Fibroblast of the aortic adventitia (primary cell): ENCODE measurements around the gene ELF5. TPM values are rescaled to one million over a fixed set of nuclear protein-coding genes. Genes with fewer than 3 reads are reported as not detected.
A peak's percentile ranks its signal among the peaks of the same experiment; 100 is the strongest.

Experiments used
- DNase-seq: peaks from one replicate; pipeline ENCODE4 v3.0.0-alpha.2; 2010; ENCODE audit warnings: low read depth
- H3K4me3 ChIP-seq: 2 replicates; pipeline ENCODE4 v1.5.1; 2011; ENCODE audit warnings: low read depth, mild to moderate bottlenecking, control low read depth, low read length, moderate library complexity
- total RNA-seq: library from RNA; depleted of rRNA; stranded (reverse); fragments of >200 nt; gene quantifications from 2 replicates; pipeline ENCODE4 v1.2.3, GENCODE V29; 2012; ENCODE audit warnings: low replicate concordance
- TF ChIP-seq, protein P1 (sequence below): IDR thresholded peaks from 2 replicates; pipeline ENCODE4 v1.5.1; 2011; ENCODE audit warnings: mild to moderate bottlenecking, low read length, control low read depth, inconsistent platforms; ENCODE audit not compliant: insufficient read depth

Gene ELF5
- total RNA-seq, 1 donor: not detected

DNA sequence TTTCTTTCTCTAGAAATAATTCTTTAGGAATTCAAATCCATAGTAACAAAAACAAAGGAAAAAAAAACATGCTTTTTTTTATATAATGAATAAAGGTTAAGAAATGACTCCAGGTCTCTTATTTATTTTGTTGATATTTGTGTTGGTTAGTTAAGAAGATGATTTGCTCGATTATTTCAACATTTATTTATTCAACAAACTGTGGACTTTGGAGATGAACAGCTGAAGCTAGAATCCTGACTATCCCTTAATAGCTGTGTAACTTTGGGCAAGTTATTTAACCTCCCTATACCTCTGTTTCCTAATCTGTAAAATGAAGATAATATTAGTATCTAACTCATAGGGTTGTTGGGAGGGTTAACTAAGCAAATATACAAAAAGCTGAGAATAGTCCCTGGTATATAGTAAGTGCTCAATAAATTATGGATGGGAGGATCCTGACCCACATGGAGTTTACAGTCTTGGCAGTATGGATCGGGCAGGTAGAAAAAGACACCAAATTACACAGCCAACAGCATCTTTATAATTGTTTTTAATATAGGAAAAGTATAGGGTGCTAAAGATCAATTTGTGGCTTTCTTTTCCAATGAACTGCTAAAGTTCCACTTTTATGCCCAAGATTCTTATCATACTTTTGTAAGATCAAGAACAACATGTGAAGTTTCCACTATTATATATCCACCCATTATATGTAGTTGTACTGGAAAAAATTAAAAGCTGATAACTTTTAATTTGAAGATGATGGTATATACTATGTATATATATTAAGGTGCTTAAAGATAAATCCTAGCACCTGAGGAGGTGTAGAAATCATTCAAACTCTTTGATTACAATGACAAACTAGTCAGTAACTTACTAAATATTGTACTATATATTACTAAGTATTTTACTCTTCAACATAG lies 76.1 kb downstream of the ELF5 start:
- no peak for DNase-seq
- H3K4me3 ChIP-seq: peak overlapping the region; percentile 92
- TF ChIP-seq, protein P1, sequence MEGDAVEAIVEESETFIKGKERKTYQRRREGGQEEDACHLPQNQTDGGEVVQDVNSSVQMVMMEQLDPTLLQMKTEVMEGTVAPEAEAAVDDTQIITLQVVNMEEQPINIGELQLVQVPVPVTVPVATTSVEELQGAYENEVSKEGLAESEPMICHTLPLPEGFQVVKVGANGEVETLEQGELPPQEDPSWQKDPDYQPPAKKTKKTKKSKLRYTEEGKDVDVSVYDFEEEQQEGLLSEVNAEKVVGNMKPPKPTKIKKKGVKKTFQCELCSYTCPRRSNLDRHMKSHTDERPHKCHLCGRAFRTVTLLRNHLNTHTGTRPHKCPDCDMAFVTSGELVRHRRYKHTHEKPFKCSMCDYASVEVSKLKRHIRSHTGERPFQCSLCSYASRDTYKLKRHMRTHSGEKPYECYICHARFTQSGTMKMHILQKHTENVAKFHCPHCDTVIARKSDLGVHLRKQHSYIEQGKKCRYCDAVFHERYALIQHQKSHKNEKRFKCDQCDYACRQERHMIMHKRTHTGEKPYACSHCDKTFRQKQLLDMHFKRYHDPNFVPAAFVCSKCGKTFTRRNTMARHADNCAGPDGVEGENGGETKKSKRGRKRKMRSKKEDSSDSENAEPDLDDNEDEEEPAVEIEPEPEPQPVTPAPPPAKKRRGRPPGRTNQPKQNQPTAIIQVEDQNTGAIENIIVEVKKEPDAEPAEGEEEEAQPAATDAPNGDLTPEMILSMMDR: no peak

DNA sequence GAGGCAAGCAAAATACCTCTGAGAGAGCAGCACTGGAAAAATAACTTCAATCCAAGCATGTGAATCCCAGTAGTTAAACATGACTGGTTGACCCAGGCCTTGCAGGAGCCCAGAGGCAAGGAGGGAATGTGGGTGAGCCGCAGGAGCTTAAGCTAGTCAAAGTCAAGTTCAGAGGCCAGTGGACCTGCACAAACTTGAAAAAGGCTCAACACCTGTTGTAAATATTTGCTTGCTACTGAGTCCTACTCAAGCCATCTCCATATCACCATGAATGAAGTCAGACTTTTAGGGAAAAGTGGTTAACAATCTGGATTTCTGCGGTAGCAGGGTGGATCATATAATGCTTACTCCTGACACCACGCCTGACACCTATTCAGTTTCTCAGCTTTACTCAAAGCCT lies 79.7 kb downstream of the ELF5 start:
- TF ChIP-seq, protein P1: no peak
- H3K4me3 ChIP-seq: no peak overlapping the region
- no peak for DNase-seq

DNA sequence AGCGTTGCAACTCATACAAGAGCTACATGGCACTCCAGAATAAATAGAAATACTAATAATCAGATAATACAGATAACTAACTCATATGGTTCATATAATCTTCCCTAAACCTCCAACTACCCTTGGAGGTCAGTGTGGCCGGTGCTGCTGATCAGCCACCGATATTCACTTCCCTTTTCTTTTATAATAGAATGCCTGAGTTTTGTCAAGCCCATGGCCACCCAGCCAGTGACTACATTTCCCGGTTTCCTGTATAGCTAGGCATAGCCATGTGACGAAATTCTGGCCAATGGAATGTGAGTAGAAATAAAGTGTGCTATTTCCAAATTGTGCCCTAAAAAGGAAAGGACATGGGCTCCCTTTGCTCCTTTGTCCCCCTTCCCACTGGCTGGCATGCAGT lies 80.8 kb downstream of the ELF5 start:
- H3K4me3 ChIP-seq: no peak overlapping the region
- no peak for DNase-seq
- TF ChIP-seq, protein P1: no peak

DNA sequence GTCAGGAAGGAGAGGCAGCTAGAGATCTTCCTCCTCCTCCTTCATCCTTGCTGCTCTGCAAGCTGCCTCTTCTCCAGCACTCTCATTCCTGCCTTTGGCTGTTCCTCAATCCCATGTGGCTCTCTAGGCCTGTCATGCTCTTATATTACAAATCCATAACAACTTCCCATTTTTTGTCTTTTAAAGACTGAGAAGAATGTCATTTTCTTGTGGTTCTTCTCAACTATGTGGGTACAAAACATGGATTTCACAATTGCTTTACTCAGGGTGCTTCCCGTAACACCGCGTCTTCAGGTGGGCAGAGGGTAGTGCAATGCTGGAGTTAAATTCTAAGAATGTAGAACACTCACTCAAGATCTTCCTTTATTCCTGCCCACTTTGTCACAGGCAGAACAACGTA lies 81.6 kb downstream of the ELF5 start:
- H3K4me3 ChIP-seq: no peak overlapping the region
- DNase-seq: no peak
- TF ChIP-seq, protein P1: no peak

Other genes with a start within 250 kb of the ELF5 start
- gene ABTB2, start 155.8 kb downstream of the ELF5 start, total RNA-seq: 0.82 and 1.7 TPM in 2 replicates
- 27.0 and 63.4 TPM in 2 replicates for gene CAT, start 74.9 kb downstream of the ELF5 start, total RNA-seq
- gene EHF, start 107.3 kb upstream of the ELF5 start, total RNA-seq: 0.18 TPM in 1 of 2 replicates, not detected in the other